SK-N-SH (cell line): ENCODE data around the gene KIF11. TPM values are rescaled to one million over a fixed set of nuclear protein-coding genes. Genes with fewer than 3 reads are reported as not detected.

Source experiments
- CTCF ChIA-PET: fragments of 300-600, 350-600 bp; formaldehyde crosslinking; extraction: SDS; loops from one replicate; lab custom pipeline; 2021; lab: Yijun Ruan, JAX
- POLR2A ChIA-PET: fragments of 350-600 bp; sonication (Branson Sonifier 250); formaldehyde crosslinking; extraction: SDS; loops from one replicate; lab custom pipeline; 2020; ENCODE audit warnings: antibody characterized with exemption, inconsistent platforms; lab: Yijun Ruan, JAX
- DNase-seq: peaks from one replicate; pipeline ENCODE4 v3.0.0; 2012
- H2AFZ ChIP-seq: fragments of 200-600 bp; sonication (generic); 2 replicates; pipeline ENCODE4 v1.8.1; 2016; ENCODE audit warnings: antibody characterized with exemption, mild to moderate bottlenecking, low read depth
- H3F3A ChIP-seq: fragments of 200-600 bp; sonication (generic); replicated peaks from 2 replicates; pipeline ENCODE3; 2016; ENCODE audit warnings: antibody characterized with exemption, mild to moderate bottlenecking; ENCODE audit not compliant: insufficient read depth
- H3K27ac ChIP-seq, 2 experiments: fragments of 200-500 bp in 1 of 2; fragments of 200-600 bp in 1 of 2; sonication (Bioruptor generic) in 1 of 2; sonication (generic), shearing (Covaris generic) in 1 of 2; 2 replicates each; pipeline versions ENCODE4 v1.5.1 to v1.6.1; 2014 to 2016; ENCODE audit warnings: low read depth in 2 of 2, inconsistent platforms in 1 of 2, low read length in 1 of 2, mild to moderate bottlenecking in 1 of 2, mixed read lengths in 1 of 2
- H3K27me3 ChIP-seq: fragments of 200-600 bp; sonication (generic), shearing (Covaris generic); 2 replicates; pipeline ENCODE4 v1.6.1; 2016; ENCODE audit warnings: mixed run types; ENCODE audit not compliant: insufficient read depth
- H3K36me3 ChIP-seq, 2 experiments: fragments of 200-500 bp in 1 of 2; fragments of 200-600 bp in 1 of 2; sonication (Bioruptor generic) in 1 of 2; sonication (generic) in 1 of 2; replicated peaks in 1 of 2; 2 replicates each; pipeline versions ENCODE3 to v1.5.1; 2014 to 2016; ENCODE audit warnings: low read length in 1 of 2, mild to moderate bottlenecking in 1 of 2; ENCODE audit not compliant: insufficient read depth in 2 of 2, control insufficient read depth in 1 of 2
- H3K4me1 ChIP-seq, 2 experiments: fragments of 200-500 bp in 1 of 2; fragments of 200-600 bp in 1 of 2; sonication (Bioruptor generic) in 1 of 2; sonication (generic), shearing (Covaris generic) in 1 of 2; 2 replicates each; pipeline versions ENCODE4 v1.5.1 to v1.6.1; 2014 to 2016; ENCODE audit warnings: low read depth in 1 of 2, low read length in 1 of 2, mixed run types in 1 of 2; ENCODE audit not compliant: insufficient read depth in 2 of 2, control insufficient read depth in 1 of 2
- H3K4me2 ChIP-seq: fragments of 200-600 bp; sonication (generic), shearing (Covaris generic); 2 replicates; pipeline ENCODE4 v1.6.1; 2017; ENCODE audit warnings: mixed run types
- H3K4me3 ChIP-seq, 2 experiments: fragments of 200-500 bp in 1 of 2; fragments of 200-600 bp in 1 of 2; sonication (Bioruptor generic) in 1 of 2; sonication (generic), shearing (Covaris generic) in 1 of 2; 2 replicates each; pipeline versions ENCODE4 v1.5.1 to v1.8.1; 2014 to 2016; ENCODE audit warnings: low read depth in 2 of 2, inconsistent platforms in 1 of 2, low read length in 1 of 2, mild to moderate bottlenecking in 1 of 2, mixed read lengths in 1 of 2, moderate library complexity in 1 of 2
- H3K79me2 ChIP-seq: fragments of 200-600 bp; sonication (generic); 2 replicates; pipeline ENCODE4 v1.8.1; 2017; ENCODE audit warnings: mild to moderate bottlenecking; ENCODE audit not compliant: insufficient read depth
- H3K9ac ChIP-seq: fragments of 200-600 bp; sonication (generic); 2 replicates; pipeline ENCODE4 v1.6.1; 2017; ENCODE audit warnings: mixed run types
- H3K9me2 ChIP-seq: fragments of 200-600 bp; sonication (generic); 2 replicates; pipeline ENCODE4 v1.6.1; 2017; ENCODE audit warnings: mixed run types
- H3K9me3 ChIP-seq: fragments of 200-600 bp; sonication (generic); 2 replicates; pipeline ENCODE4 v1.6.1; 2017; ENCODE audit warnings: mixed run types, mild to moderate bottlenecking, moderate library complexity
- H4K20me1 ChIP-seq: fragments of 200-600 bp; sonication (generic); 2 replicates; pipeline ENCODE4 v1.6.1; 2017; ENCODE audit warnings: mild to moderate bottlenecking, mixed run types; ENCODE audit not compliant: insufficient read depth
- CHD2 ChIP-seq: fragments of 150-350 bp; IDR thresholded peaks from 2 replicates; pipeline ENCODE4 v1.6.1; 2018; ENCODE audit warnings: low read length; ENCODE audit not compliant: partially characterized antibody
- ELF1 ChIP-seq: IDR thresholded peaks from 2 replicates; pipeline ENCODE4 v1.4.0; 2012
- TEAD4 ChIP-seq: IDR thresholded peaks from 2 replicates; pipeline ENCODE4 v1.4.0; 2012; ENCODE audit warnings: mild to moderate bottlenecking, borderline replicate concordance; ENCODE audit not compliant: insufficient read depth
- WGBS: methylation state at CpG from one replicate; pipeline ENCODE4 v1.1.6; 2017; ENCODE audit warnings: low lambda C conversion rate; 5-methylcytosine and 5-hydroxymethylcytosine counted together
- polyA plus RNA-seq, 3 experiments: library from polyadenylated mRNA; depleted of rRNA; stranded (reverse); fragments of >200 nt; gene quantifications; 2 replicates each; pipeline ENCODE4 v1.2.3, GENCODE V29; 2012
- TF ChIP-seq, protein P1 (sequence below): fragments of 200-600 bp; sonication (generic); IDR thresholded peaks from 2 replicates; pipeline ENCODE4 v1.6.1; 2017; ENCODE audit warnings: antibody characterized with exemption, mild to moderate bottlenecking, moderate library complexity
- TF ChIP-seq, protein P2 (sequence below): fragments of 150-350 bp; IDR thresholded peaks from 2 replicates; pipeline ENCODE4 v1.6.1; 2016; ENCODE audit warnings: mild to moderate bottlenecking, low read depth, low read length

KIF11 gene
- polyA plus RNA-seq, 1 of the 3 experiments (the other 2 are of a cell fraction), result 4.0 TPM

DNA sequence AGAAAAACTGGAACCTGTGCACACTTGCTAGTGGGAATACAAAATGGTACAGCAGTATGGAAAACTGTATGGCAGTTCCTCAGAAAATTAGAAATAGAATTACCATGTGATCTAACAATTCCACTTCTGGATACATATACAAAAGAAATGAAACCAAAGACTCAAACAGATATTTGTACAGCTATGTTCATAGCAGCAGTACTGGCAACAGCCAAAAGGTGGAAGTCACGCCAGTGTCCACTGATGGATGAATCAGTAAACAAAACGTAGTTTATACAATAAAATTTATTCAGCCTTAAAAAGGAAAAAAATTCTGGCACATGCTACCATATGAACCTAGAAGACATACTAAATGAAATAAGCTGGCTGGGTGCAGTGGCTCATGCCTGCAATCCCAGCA, 42.0 kb upstream of the KIF11 start:
- WGBS, result 62% methylated on average over 2 of the region's 2 CpGs
- CTCF ChIA-PET, result interaction anchor here (1.0 to 1.9 kb wide), 2 partner anchors 10 to 18 kb away, joined by 3 to 4 read pairs; no protein-coding TSS in a partner anchor
- H3K9me3 ChIP-seq, result 0 out of 2 replicates have a peak, but pooled peaks cover 8% of the 10 kb centered on the region
- TF ChIP-seq CHD2, result no peak
- POLR2A ChIA-PET, result no interaction called here
- H3K79me2 ChIP-seq, result peaks cover 72% of the 10 kb centered on the region
- no peak overlapping the region for H3K4me3 ChIP-seq
- H3K36me3 ChIP-seq, result peaks cover 3 to 59% of the 10 kb centered on the region in 2 experiments
- no peak overlapping the region for H2AFZ ChIP-seq
- H3K9me2 ChIP-seq, result no peaks in the 10 kb centered on the region
- H3K9ac ChIP-seq, result no peak overlapping the region
- H3K4me2 ChIP-seq, result no peak overlapping the region
- H3K27ac ChIP-seq, result no peak overlapping the region
- H3F3A ChIP-seq, result peaks cover 3% of the 10 kb centered on the region
- H4K20me1 ChIP-seq, result 0 out of 2 replicates have a peak, but pooled peaks cover 3% of the 10 kb centered on the region
- H3K4me1 ChIP-seq, result no peaks in the 10 kb centered on the region
- DNase-seq, result no peak
- no peaks in the 10 kb centered on the region for H3K27me3 ChIP-seq

DNA sequence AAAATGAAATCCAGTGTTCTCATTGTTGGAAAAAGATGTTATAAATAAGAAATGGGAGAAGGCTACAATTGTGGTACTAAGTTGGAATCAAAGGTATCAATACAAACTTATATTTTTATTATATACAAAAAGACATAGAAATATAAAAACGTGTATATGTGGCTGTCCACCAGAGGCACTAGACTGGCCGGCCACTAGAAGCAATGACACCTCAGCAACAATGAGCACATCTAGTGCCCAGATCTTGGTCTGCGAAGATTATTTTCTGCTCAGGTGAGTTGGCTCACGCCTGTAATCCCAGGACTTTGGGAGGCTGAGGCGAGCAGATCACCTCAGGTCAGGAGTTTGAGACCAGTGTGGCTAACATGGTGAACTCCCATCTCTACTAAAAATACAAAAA, 40.6 kb upstream of the KIF11 start:
- Histone ChIP-seq H3K27ac (no peak overlapping the region), H3K27me3 (no peaks in the 10 kb centered on the region), H3K4me2 (no peak overlapping the region), H3K9me2 (no peaks in the 10 kb centered on the region), H3F3A (peaks cover 3% of the 10 kb centered on the region), H2AFZ (no peak overlapping the region), H3K9me3 (0 out of 2 replicates have a peak, but pooled peaks cover 8% of the 10 kb centered on the region), H3K4me1 (no peaks in the 10 kb centered on the region), H3K4me3 (no peak overlapping the region; a peak in 1 of 4 replicates), H3K9ac (no peak overlapping the region), H3K79me2 (peaks cover 67% of the 10 kb centered on the region), H3K36me3 (peaks cover 3 to 62% of the 10 kb centered on the region in 2 experiments), H4K20me1 (no peaks in the 10 kb centered on the region)
- 87% methylated on average over 5 of the region's 5 CpGs for WGBS
- DNase-seq, result no peak
- POLR2A ChIA-PET, result no interaction called here
- TF ChIP-seq ELF1 (no peak), TEAD4 (no peak)
- TF ChIP-seq, protein P1, sequence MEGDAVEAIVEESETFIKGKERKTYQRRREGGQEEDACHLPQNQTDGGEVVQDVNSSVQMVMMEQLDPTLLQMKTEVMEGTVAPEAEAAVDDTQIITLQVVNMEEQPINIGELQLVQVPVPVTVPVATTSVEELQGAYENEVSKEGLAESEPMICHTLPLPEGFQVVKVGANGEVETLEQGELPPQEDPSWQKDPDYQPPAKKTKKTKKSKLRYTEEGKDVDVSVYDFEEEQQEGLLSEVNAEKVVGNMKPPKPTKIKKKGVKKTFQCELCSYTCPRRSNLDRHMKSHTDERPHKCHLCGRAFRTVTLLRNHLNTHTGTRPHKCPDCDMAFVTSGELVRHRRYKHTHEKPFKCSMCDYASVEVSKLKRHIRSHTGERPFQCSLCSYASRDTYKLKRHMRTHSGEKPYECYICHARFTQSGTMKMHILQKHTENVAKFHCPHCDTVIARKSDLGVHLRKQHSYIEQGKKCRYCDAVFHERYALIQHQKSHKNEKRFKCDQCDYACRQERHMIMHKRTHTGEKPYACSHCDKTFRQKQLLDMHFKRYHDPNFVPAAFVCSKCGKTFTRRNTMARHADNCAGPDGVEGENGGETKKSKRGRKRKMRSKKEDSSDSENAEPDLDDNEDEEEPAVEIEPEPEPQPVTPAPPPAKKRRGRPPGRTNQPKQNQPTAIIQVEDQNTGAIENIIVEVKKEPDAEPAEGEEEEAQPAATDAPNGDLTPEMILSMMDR, result peak; percentile 38
- CTCF ChIA-PET, result interaction anchor here (0.7 to 1.9 kb wide), 3 partner anchors 19 to 40 kb away, joined by 3 to 4 read pairs (median 3); no protein-coding TSS in a partner anchor

DNA sequence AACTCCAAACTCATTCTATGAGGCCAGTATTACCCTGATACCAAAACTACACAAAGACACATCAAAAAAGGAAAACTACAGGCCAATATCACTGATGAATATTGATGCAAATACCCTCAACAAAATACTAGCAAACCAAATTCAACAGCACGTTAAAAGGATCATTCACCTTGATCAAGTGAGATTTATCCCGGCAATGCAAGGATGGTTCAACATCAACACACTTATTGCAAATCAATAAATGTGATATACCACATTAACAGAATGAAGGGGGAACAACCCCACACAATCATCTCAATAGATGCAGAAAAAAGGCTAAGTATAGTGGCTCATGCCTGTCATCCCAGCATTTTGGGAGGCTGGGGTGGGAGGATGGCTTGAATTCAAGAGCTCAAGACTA, 39.0 kb upstream of the KIF11 start:
- H3K27me3 ChIP-seq, result no peaks in the 10 kb centered on the region
- DNase-seq, result no peak
- CTCF ChIA-PET, result interaction anchor here (1.1 to 2.6 kb wide), 2 partner anchors 19 to 21 kb away, joined by 3 to 6 read pairs; no protein-coding TSS in a partner anchor
- peaks cover 3 to 64% of the 10 kb centered on the region in 2 experiments for H3K36me3 ChIP-seq
- H3K4me3 ChIP-seq, result no peak overlapping the region
- POLR2A ChIA-PET, result interaction anchor here (0.6 kb wide), 1 partner anchor 93 kb away, joined by 3 read pairs; no protein-coding TSS in a partner anchor
- peaks cover 65% of the 10 kb centered on the region for H3K79me2 ChIP-seq
- TF ChIP-seq, protein P2, sequence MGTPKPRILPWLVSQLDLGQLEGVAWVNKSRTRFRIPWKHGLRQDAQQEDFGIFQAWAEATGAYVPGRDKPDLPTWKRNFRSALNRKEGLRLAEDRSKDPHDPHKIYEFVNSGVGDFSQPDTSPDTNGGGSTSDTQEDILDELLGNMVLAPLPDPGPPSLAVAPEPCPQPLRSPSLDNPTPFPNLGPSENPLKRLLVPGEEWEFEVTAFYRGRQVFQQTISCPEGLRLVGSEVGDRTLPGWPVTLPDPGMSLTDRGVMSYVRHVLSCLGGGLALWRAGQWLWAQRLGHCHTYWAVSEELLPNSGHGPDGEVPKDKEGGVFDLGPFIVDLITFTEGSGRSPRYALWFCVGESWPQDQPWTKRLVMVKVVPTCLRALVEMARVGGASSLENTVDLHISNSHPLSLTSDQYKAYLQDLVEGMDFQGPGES, result no peak
- H3K27ac ChIP-seq, result no peak overlapping the region
- H4K20me1 ChIP-seq, result no peaks in the 10 kb centered on the region
- peaks cover 3% of the 10 kb centered on the region for H3F3A ChIP-seq
- no peak overlapping the region for H2AFZ ChIP-seq
- H3K4me2 ChIP-seq, result no peak overlapping the region
- 0 out of 2 replicates have a peak, but pooled peaks cover 8% of the 10 kb centered on the region for H3K9me3 ChIP-seq
- WGBS, result 100% methylated on average over 2 of the region's 2 CpGs
- H3K9me2 ChIP-seq, result no peaks in the 10 kb centered on the region
- no peak overlapping the region for H3K9ac ChIP-seq
- H3K4me1 ChIP-seq, result no peaks in the 10 kb centered on the region
